RWPE2 (cell line): Measurements from ENCODE around the gene B4GAT1.
"Not testable (repeated sequence)": the region's sequence is repeated elsewhere in the genome, so short reads cannot be mapped to it uniquely, and the experiment has no call there.

ENCODE experiments used
- ATAC-seq: fragments of 200-7000 bp; cut with Tn5 transposase; 3 replicates; pipeline ENCODE4 v1.9.1; 2021; ENCODE audit warnings: low read depth
- DNase-seq: peaks from one replicate; pipeline ENCODE4 v3.0.0-alpha.2; 2020; ENCODE audit warnings: low spot score
- H3K27ac ChIP-seq: fragments of 450-650 bp; 2 replicates; pipeline ENCODE4 v1.5.1; 2017; ENCODE audit warnings: mild to moderate bottlenecking; ENCODE audit not compliant: poor library complexity, severe bottlenecking
- H3K27me3 ChIP-seq: fragments of 250-450 bp; sonication (Bioruptor Pico); 2 replicates; pipeline ENCODE4 v1.5.1; 2021; ENCODE audit warnings: mild to moderate bottlenecking, moderate library complexity; ENCODE audit not compliant: insufficient read depth, poor library complexity, severe bottlenecking
- H3K36me3 ChIP-seq: fragments of 250-450 bp; sonication (Bioruptor Pico); 2 replicates; pipeline ENCODE4 v1.5.1; 2020; ENCODE audit warnings: low read depth, mild to moderate bottlenecking, moderate library complexity
- H3K4me1 ChIP-seq: fragments of 250-450 bp; sonication (Bioruptor Pico); 2 replicates; pipeline ENCODE4 v1.5.1; 2021; ENCODE audit warnings: mild to moderate bottlenecking, moderate library complexity; ENCODE audit not compliant: insufficient read depth, poor library complexity, severe bottlenecking
- H3K4me3 ChIP-seq: fragments of 250-450 bp; sonication (Bioruptor Pico); 2 replicates; pipeline ENCODE4 v1.5.1; 2021; ENCODE audit warnings: mild to moderate bottlenecking, moderate library complexity; ENCODE audit not compliant: severe bottlenecking
- H3K9me3 ChIP-seq: fragments of 250-450 bp; sonication (Bioruptor Pico); 2 replicates; pipeline ENCODE4 v1.5.1; 2021; ENCODE audit warnings: mild to moderate bottlenecking, moderate library complexity; ENCODE audit not compliant: severe bottlenecking
- CTCF ChIP-seq: fragments of 450-650 bp; IDR thresholded peaks from one replicate; pipeline ENCODE4 v1.5.1; 2017; ENCODE audit warnings: mild to moderate bottlenecking, moderate library complexity; ENCODE audit not compliant: poor library complexity, severe bottlenecking

B4GAT1 gene

GRCh38 chr11:66386171-66387069, 39.0 kb upstream of the B4GAT1 start:
- DNase-seq (no peak), ATAC-seq (peak; percentile 67)
- no peaks in the 10 kb centered on the region for H3K36me3 ChIP-seq
- no peak overlapping the region for H3K27ac ChIP-seq
- no peaks in the 10 kb centered on the region for H3K9me3 ChIP-seq
- no peaks in the 10 kb centered on the region for H3K27me3 ChIP-seq
- H3K4me3 ChIP-seq, result no peak overlapping the region
- TF ChIP-seq CTCF, result peak; percentile 92
- H3K4me1 ChIP-seq, result no peaks in the 10 kb centered on the region

- H3K4me3 ChIP-seq, H3K27ac ChIP-seq, H3K27me3 ChIP-seq, H3K36me3 ChIP-seq, H3K4me1 ChIP-seq, ATAC-seq, H3K9me3 ChIP-seq, DNase-seq: not testable (repeated sequence)
Observed at GRCh38 chr11:66384316-66384715, 36.9 kb upstream of the B4GAT1 start.

- not testable (repeated sequence) for H3K4me3 ChIP-seq, H3K4me1 ChIP-seq, H3K27ac ChIP-seq, H3K27me3 ChIP-seq, H3K36me3 ChIP-seq, H3K9me3 ChIP-seq, DNase-seq
- TF ChIP-seq CTCF, result peak; percentile 24
- ATAC-seq, result peak; percentile 55; the same call in 2 of the 3 replicates
Observed at GRCh38 chr11:66380264-66380663, 32.8 kb upstream of the B4GAT1 start.

- H3K27ac ChIP-seq, result peak overlapping the region; percentile 60
- H3K36me3 ChIP-seq, result not testable (repeated sequence)
Observed at GRCh38 chr11:66373690-66374287, 26.4 kb upstream of the B4GAT1 start.

GRCh38 chr11:66373265-66373664, 25.8 kb upstream of the B4GAT1 start:
- no peak for TF ChIP-seq CTCF
- Histone ChIP-seq H3K36me3 (peaks cover 7% of the 10 kb centered on the region), H3K27ac (peak overlapping the region; percentile 60), H3K9me3 (no peaks in the 10 kb centered on the region), H3K27me3 (no peaks in the 10 kb centered on the region), H3K4me1 (peaks cover 12% of the 10 kb centered on the region), H3K4me3 (no peak overlapping the region)
- no peak for DNase-seq
- ATAC-seq, result no peak

More at GRCh38 chr11:66373690-66374287, 26.4 kb upstream of the B4GAT1 start:
- peaks cover 12% of the 10 kb centered on the region for H3K4me1 ChIP-seq
- DNase-seq, H3K9me3 ChIP-seq, ATAC-seq, H3K27me3 ChIP-seq, H3K4me3 ChIP-seq: not testable (repeated sequence)
